ENCODE measurements around the gene RCAN2.

GRCh38 chr6:46184114-46184513 is 307.1 kb downstream of the RCAN2 start:
- TF ChIP-seq BACH2 (CRISPR knock-in tag; IDR thresholded peaks at IDR 0.05; ENCODE audit: borderline replicate concordance) (no peak), GLIS3 (CRISPR knock-in tag; IDR thresholded peaks at IDR 0.05) (no peak), CSDC2 (CRISPR knock-in tag; IDR thresholded peaks at IDR 0.05) (no peak), TOX (CRISPR knock-in tag; IDR thresholded peaks at IDR 0.05; ENCODE audit: borderline replicate concordance) (no peak), SNAI2 (CRISPR knock-in tag; IDR thresholded peaks at IDR 0.05) (no peak), PATZ1 (CRISPR knock-in tag; IDR thresholded peaks at IDR 0.05; ENCODE audit: borderline replicate concordance) (no peak), ESRRG (CRISPR knock-in tag; IDR thresholded peaks at IDR 0.05) (no peak), TSHZ2 (CRISPR knock-in tag; IDR thresholded peaks at IDR 0.05) (no peak), OSR1 (CRISPR knock-in tag; IDR thresholded peaks at IDR 0.05) (no peak)

Measured in SK-N-SH treated with all-trans-retinoic acid at 6 μM for 48 hours (cell line).